HuH-7.5 (cell line): Measurements from ENCODE around the gene NOS3.

Experiments
- DNase-seq: peaks from one replicate; pipeline ENCODE4 v3.0.0; 2011; ENCODE audit warnings: low spot score

NOS3 gene

DNA sequence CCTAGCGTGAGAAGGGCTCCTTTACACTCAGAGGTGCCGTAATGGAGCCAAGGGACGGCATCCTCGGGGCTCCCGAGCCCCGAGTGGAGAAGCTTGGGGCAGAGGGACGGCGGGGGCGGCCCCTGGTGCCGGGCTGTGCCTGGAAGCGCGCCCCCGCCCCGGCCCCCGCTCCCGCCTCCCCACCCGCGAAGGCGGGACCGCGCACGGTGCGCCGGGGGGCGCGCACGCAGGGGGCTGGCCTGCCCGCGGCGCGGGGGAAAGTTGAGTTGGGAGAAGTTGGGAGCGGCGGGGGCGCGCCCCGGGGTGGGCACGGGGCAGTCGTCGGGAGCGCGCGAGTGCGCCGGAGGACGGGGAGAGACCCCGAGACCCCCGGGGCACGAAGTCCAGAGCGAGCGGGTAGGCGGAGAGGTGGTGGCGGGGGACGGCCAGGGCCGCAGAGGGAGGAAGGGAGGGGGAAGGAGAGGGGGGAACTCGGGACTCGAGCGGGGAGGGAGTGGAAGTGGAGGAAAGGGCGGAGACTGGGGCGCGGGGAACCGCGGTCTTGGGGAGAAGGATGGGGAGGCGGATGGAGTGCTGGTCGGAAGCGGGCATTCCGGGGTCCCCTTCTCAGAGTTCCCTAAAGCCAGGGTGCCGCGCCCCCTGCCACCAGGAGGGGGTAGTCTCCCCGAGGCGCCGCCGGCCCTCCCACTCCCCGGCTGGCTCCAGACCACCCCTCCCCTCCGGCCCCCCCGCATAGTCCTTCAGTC lies 68.7 kb downstream of the NOS3 start, which contains the start of gene SLC4A2:
SLC4A2 (plus strand) TSS at position 223 of the 746 bp plus-strand sequence. CDS start 2,399 bp downstream, outside the sequence.
- peak; percentile 97 for DNase-seq

DNA sequence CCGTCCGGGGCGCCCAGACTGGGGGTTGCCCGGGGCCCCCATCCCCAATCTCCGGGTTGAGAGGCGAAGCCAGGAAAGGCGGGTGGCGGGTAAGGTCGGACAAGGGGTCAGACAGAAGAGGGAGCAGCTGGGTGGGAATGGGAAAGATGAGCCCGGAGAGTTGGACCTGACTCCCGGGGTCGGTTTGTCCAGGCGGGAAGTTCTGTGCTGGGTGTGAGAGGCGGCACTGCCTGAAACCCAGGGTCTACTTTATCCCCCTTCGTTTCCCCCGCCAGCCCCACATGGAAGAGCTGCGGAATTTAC lies 69.2 kb downstream of the NOS3 start:
- DNase-seq: no peak

DNA sequence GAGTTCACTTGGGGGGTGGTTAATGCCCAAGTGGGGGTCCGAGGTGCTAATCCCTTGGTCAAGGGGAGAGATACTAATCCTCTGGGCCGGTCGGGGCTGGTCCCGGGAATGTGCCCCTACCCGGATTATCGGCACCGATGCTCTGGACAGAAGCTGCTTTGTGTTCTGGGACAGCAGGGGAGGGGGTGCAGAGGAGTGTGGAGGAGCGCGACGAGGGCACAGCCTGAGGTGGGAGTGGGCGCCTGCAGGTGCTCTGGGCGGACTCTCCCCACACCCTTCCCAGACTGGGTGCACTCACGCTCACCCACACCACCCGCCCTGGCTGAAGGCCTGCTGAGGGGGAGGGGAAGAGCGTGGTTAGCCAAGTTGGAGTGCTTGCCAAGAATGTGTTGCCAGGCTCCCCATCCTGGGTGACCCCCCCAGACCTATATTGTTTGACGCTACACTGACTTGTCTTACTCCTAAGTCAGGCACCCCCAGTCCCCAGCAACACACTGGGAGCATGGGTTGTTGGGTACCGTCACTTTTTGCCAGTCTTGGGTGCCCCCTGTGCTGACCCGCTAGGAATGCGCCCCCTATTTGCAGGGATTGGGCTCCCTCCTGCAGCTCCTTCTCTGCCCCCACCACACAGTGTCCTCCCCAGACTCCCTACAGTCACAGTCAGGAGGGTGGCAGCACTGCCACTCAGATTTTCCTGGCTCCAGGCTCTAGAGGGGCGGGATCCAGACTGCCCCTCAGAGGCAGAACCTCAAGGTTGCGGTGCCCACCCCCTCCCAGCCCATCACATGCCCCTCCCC lies 69.8 kb downstream of the NOS3 start:
- DNase-seq: no peak

DNA sequence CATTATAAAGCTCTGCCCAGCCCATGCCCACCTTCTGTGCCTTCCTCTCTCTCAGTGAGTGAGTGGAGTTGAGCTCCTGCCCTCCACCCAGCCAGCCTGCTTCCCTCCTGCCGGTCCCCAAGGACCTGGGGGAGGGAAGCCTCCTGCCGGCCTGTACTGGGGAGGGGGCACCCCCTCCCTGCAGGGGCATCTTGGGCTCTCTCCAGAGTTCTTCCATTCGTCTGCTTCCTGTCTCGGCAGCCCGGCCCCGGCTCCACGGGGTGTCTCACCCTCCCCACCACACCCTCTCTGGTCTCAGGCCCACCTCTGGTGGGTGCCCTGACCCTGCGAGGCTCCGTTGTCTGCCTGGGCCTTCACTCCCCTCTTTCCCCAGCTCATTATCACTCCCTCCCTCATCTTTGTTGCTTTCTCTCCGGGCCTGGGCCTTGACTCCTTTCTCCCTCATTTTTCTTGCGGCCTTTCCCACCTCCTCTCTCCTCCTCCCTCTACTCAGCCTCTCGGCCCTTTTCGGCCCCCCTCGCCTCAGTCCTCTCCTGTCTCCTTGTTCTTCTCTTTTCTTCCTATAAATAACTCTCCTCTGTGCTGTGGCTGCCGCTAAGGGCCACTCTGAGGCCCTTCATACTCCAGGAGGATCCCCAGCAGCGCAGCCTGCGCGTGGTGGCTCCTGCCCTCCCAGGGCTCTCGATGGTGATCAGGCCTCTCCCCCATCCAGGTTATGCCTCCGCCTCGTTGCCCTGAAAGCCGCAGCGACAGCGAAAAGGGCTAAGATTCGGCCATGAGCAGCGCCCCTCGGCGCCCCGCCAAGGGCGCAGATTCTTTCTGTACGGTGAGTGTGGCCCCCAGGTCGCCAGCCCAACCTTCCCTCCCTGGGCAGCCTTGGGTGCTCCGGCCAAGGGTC lies 70.6 kb downstream of the NOS3 start:
- DNase-seq: no peak

DNA sequence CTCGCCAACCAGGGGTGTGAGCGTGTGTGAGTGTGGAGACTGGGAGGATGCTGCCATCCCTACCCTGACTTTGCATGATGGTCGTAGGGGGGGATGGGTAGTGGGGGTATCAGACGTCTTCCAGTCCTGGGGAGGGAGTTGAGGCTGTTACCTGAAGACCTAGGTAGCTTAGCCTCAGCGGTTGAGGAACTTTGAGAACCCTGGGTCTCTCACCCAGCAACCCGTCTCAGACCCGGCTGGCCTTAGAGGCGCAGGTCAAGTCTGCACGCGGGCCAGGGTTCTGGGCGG lies 71.2 kb downstream of the NOS3 start:
- DNase-seq: no peak

DNA sequence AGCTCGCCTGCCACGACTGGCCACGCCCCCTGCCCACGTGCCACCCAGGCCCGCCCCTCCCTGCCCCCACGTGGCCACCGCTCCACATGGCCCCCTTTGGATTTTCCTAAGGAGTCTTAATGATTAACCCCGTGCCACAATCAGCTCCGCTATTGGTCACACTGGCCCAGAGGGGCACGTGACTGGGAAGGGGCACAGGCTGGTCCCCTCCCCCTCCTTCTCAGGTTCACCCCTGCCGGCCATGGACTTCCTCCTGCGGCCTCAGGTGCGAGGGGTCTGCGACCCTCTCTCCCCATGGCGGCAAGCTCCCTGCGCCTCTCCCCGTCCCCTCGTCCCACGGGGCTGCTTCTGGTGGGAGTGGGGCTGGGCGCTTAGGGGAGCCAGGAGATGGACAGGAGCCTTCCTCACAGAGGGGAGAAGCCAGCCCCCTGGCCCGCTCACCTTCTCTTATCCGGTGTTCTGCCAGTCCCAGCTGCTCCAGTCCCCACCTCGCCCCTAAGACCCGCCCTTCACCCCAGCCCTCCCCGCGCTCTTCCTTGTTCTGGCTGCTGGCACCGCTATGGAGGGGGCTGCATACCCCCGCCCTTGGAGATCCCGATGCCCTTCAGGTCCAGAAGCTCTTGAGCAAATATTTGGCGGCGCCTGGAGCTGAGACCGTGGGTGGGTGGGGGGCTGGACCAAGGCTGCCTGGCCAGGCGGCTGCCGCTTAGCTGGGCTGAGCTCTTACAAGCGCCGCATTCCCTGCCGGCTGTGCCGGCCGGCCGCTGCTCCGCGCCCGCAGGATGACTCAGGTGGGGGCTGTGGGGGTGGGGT lies 71.8 kb downstream of the NOS3 start:
- DNase-seq: peak; percentile 99

DNA sequence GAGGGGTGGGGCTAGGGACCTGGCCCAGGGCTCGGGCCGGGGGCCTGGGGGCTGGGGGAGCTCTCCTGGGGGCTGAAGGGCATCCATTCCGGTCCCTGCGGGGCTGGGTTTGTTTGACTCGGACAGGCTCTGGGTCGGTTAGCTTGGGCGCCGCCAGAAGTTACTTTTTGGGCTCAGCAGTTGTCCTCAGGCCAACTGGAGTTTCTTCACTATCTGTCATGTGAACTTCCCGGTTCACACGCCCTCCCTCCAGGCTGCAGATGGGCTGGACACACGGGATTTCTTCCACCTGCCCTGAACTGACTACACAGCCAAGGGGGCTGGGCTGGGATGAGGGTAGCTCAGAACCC lies 72.4 kb downstream of the NOS3 start:
- DNase-seq: peak; percentile 71
